Ishikawa (cell line): ENCODE measurements around the gene MAD1L1.

Experiments
- CEBPB ChIP-seq: IDR thresholded peaks from 2 replicates; pipeline ENCODE4 v1.6.1; 2012
- EP300 ChIP-seq: IDR thresholded peaks from 2 replicates; pipeline ENCODE4 v1.6.1; 2012; ENCODE audit warnings: borderline replicate concordance
- NFIC ChIP-seq: IDR thresholded peaks from 2 replicates; pipeline ENCODE4 v1.6.1; 2012
- RAD21 ChIP-seq: IDR thresholded peaks from 2 replicates; pipeline ENCODE4 v1.6.1; 2012; ENCODE audit warnings: low read depth
- TAF1 ChIP-seq: IDR thresholded peaks from 2 replicates; pipeline ENCODE4 v1.6.1; 2012; ENCODE audit warnings: low read depth, mild to moderate bottlenecking
- TCF12 ChIP-seq: IDR thresholded peaks from 2 replicates; pipeline ENCODE4 v1.6.1; 2012; ENCODE audit warnings: low read depth
- YY1 ChIP-seq: IDR thresholded peaks from 2 replicates; pipeline ENCODE4 v1.6.1; 2012; ENCODE audit warnings: low read depth
- TF ChIP-seq, protein P1 (sequence below): IDR thresholded peaks from 2 replicates; pipeline ENCODE4 v1.6.1; 2012

DNA sequence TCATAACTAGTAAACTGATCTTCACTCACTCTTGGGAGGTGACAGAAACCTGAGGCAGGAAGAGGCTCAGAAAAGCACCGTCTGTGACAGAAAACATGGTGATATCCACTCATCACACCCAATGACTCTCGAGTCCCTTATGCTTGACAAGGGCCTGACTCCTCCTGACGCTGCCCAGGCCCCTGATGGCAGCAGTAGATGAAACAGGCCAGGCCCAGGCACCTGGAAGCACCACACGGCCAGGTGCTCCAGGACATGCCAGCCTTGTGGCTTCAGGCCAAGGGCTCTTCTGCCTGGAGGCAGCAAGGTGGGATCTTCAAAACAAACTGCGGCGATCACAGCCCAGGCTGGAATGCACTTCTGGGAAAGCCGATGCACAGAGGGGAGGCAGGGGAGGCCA is 89.3 kb downstream of the MAD1L1 start:
- TF ChIP-seq TCF12: no peak
- no peak for TF ChIP-seq NFIC
- TF ChIP-seq TAF1: no peak
- TF ChIP-seq EP300: no peak
- TF ChIP-seq, protein P1, sequence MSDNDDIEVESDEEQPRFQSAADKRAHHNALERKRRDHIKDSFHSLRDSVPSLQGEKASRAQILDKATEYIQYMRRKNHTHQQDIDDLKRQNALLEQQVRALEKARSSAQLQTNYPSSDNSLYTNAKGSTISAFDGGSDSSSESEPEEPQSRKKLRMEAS: no peak
- no peak for TF ChIP-seq CEBPB
- TF ChIP-seq YY1: no peak
- no peak for TF ChIP-seq RAD21
